Sigmoid colon (tissue), 7 donors: Measurements from ENCODE around the gene PEX10. TPM values are rescaled to one million over a fixed set of nuclear protein-coding genes. Genes with fewer than 3 reads are reported as not detected.

Experiments used
- DNase-seq: peaks from one replicate; pipeline ENCODE4 v3.0.0-alpha.2; 2019
- H3K27ac ChIP-seq, 4 donors: fragments of 200-600 bp; sonication (generic); one replicate each; pipeline ENCODE4 v1.5.1; 2016 to 2019; ENCODE audit warnings: mild to moderate bottlenecking in 1 of 4
- H3K27me3 ChIP-seq, 3 donors: fragments of 200-600 bp; sonication (generic); one replicate each; pipeline ENCODE4 v1.5.1; 2019; ENCODE audit warnings: mild to moderate bottlenecking in 1 of 3
- H3K36me3 ChIP-seq, 4 donors: fragments of 200-600 bp; sonication (generic); one replicate each; pipeline ENCODE4 v1.5.1; 2016 to 2019
- H3K4me1 ChIP-seq, 4 donors: fragments of 200-600 bp; sonication (generic); one replicate each; pipeline ENCODE4 v1.5.1; 2017 to 2019
- H3K4me3 ChIP-seq, 4 donors: fragments of 200-600 bp; sonication (generic); one replicate each; pipeline ENCODE4 v1.5.1; 2017 to 2019; ENCODE audit warnings: mild to moderate bottlenecking in 2 of 4, moderate library complexity in 1 of 4
- H3K9me3 ChIP-seq, 4 donors: fragments of 200-600 bp in 3 of 4; sonication (generic) in 3 of 4; one replicate each; pipeline versions ENCODE4 v1.5.1 to v1.6.1; 2013 to 2019
- CTCF ChIP-seq, 4 experiments: fragments of 450-650 bp in 3 of 4; fragments of 200-600 bp in 1 of 4; IDR thresholded peaks; one replicate each; pipeline ENCODE4 v1.5.1; 2016 to 2019; ENCODE audit warnings: antibody characterized with exemption in 4 of 4, mild to moderate bottlenecking in 3 of 4, moderate library complexity in 2 of 4
- EP300 ChIP-seq, 4 donors: sonication (generic); formaldehyde crosslinking; IDR thresholded peaks; one replicate each; pipeline ENCODE4 v1.6.1; 2017; ENCODE audit warnings: antibody characterized with exemption in 4 of 4
- POLR2A ChIP-seq, 2 donors: fragments of 450-650 bp; IDR thresholded peaks; one replicate each; pipeline ENCODE4 v1.6.1; 2016; ENCODE audit warnings: antibody characterized with exemption in 2 of 2, mild to moderate bottlenecking in 2 of 2, moderate library complexity in 2 of 2
- POLR2AphosphoS5 ChIP-seq, 4 donors: sonication (generic); formaldehyde crosslinking; IDR thresholded peaks; one replicate each; pipeline ENCODE4 v1.6.1; 2017; ENCODE audit warnings: antibody characterized with exemption in 4 of 4
- WGBS, 2 donors: extraction: QIAGEN DNeasy Blood & Tissue Kit; methylation state at CpG; one replicate each; pipeline ENCODE4 v1.1.7; 2013; 5-methylcytosine and 5-hydroxymethylcytosine counted together
- intact Hi-C: fragments of 100-400 bp; cut with DNase I; formaldehyde crosslinking; loops from one replicate; pipeline ENCODE4 v1.15.1; 2023
- polyA plus RNA-seq, 3 donors: library from polyadenylated mRNA; stranded (reverse); fragments of 200-250 nt; gene quantifications; one replicate each; pipeline ENCODE4 v1.2.3, GENCODE V29; 2013
- total RNA-seq, 4 donors: library from RNA; depleted of rRNA; stranded (reverse); fragments of >200 nt; gene quantifications; one replicate each; pipeline ENCODE4 v1.1.0, GENCODE V29; 2016
- donor health status: healthy with polysubstance abuse.
- donor health status: Bipolar disorder and iron deficiency.
- donor health status: healthy.

Gene PEX10
- total and polyA plus RNA-seq, 7 donors = 9.9 to 21.9 (median 13.8) TPM

- peak; percentile 64 to 92 (median 88) for TF ChIP-seq POLR2AphosphoS5 (IDR thresholded peaks at IDR 0.05)
- peak; percentile 16 to 41 for TF ChIP-seq POLR2A (IDR thresholded peaks at IDR 0.05)
- TF ChIP-seq EP300 (IDR thresholded peaks at IDR 0.05) = peak in 1 of 4 donors; percentile 69
- no peak for TF ChIP-seq CTCF (IDR thresholded peaks at IDR 0.05)
- peak within 1 kb of the TSS; percentile 71 to 100 (median 85) for H3K4me3 ChIP-seq
- intact Hi-C loops = loop anchor here (1.0 to 5.0 kb wide), 3 partner anchors 21 to 259 kb away; partner anchors contain the start of genes FAAP20 and PEX10
- no peaks in the 10 kb centered on the region for H3K27me3 ChIP-seq
- H3K4me1 ChIP-seq = peaks cover 0 to 45% (median 40%) of the 10 kb centered on the region in 4 donors
- peaks cover 0 to 37% (median 8%) of the 10 kb centered on the region in 4 donors for H3K36me3 ChIP-seq
- peak; percentile 99 for DNase-seq
- no peaks in the 10 kb centered on the region for H3K9me3 ChIP-seq
- 0 to 1% methylated on average over 103 of the region's 103 CpGs for WGBS, 2 donors
- H3K27ac ChIP-seq = peak within 1 kb of the TSS; percentile 83 to 96 (median 92)
Observed at GRCh38 chr1:2391041-2391930, 21.1 kb downstream of the PEX10 start, which contains the start of the genes MORN1 and RER1. Gene MORN1 (minus strand): TSS chr1:2391554. CDS start chr1:2391533, 21 bp downstream. Gene RER1 (plus strand): TSS chr1:2391841. CDS start chr1:2395791, 3,950 bp downstream.

GRCh38 chr1:2389644-2390043, 22.7 kb downstream of the PEX10 start:
- no peak for DNase-seq
- Histone ChIP-seq H3K27me3 (no peaks in the 10 kb centered on the region), H3K36me3 (peaks cover 0 to 23% (median 6%) of the 10 kb centered on the region in 4 donors), H3K27ac (no peak overlapping the region), H3K4me1 (peaks cover 0 to 41% (median 37%) of the 10 kb centered on the region in 4 donors), H3K4me3 (no peak overlapping the region), H3K9me3 (no peaks in the 10 kb centered on the region)
- no peak for TF ChIP-seq EP300 (IDR thresholded peaks at IDR 0.05)
- no peak for TF ChIP-seq POLR2AphosphoS5 (IDR thresholded peaks at IDR 0.05)
- no peak for TF ChIP-seq POLR2A (IDR thresholded peaks at IDR 0.05)
- no peak for TF ChIP-seq CTCF (IDR thresholded peaks at IDR 0.05)
- intact Hi-C loops = loop anchor here (5.0 kb wide), 2 partner anchors 197 to 257 kb away; partner anchors contain the start of gene FAAP20
- WGBS, 2 donors = 90 to 92% methylated on average over 7 of the region's 7 CpGs

- no peaks in the 10 kb centered on the region for H3K27me3 ChIP-seq
- H3K9me3 ChIP-seq = no peaks in the 10 kb centered on the region
- no peak overlapping the region for H3K27ac ChIP-seq
- DNase-seq = peak; percentile 51
- no peak for TF ChIP-seq POLR2A (IDR thresholded peaks at IDR 0.05)
- no peak for TF ChIP-seq CTCF (IDR thresholded peaks at IDR 0.05)
- no peak for TF ChIP-seq POLR2AphosphoS5 (IDR thresholded peaks at IDR 0.05)
- TF ChIP-seq EP300 (IDR thresholded peaks at IDR 0.05) = no peak
- 94 to 96% methylated on average over 32 of the region's 32 CpGs for WGBS, 2 donors
- H3K4me3 ChIP-seq = no peak overlapping the region
- peaks cover 0 to 12% (median 2%) of the 10 kb centered on the region in 4 donors for H3K36me3 ChIP-seq
- peaks cover 0 to 27% (median 23%) of the 10 kb centered on the region in 4 donors for H3K4me1 ChIP-seq
- intact Hi-C loops = no loop called here
Observed at GRCh38 chr1:2388004-2388913, 24.1 kb downstream of the PEX10 start.
